Measurements from ENCODE around the gene MTHFD2L.

The MTHFD2L gene

GRCh38 chr4:74344031-74344430 is 186.1 kb downstream of the MTHFD2L start:
- no peak for DNase-seq
